B cell (primary cell): ENCODE results near the gene WDR19. TPM values are rescaled to one million over a fixed set of nuclear protein-coding genes. Genes with fewer than 3 reads are reported as not detected.

Experiments
- ATAC-seq: fragments of 200-7000 bp; cut with Tn5 transposase; one replicate; pipeline ENCODE4 v1.10.0; 2021; ENCODE audit warnings: low read depth, mild to moderate bottlenecking, moderate number of reproducible peaks, moderate library complexity
- CTCF ChIA-PET: fragments of 350-600 bp; sonication (Branson Sonifier 250); formaldehyde crosslinking; loops from one replicate; lab custom pipeline; 2021; ENCODE audit warnings: antibody characterized with exemption, inconsistent platforms; lab: Charles Lee
- POLR2A ChIA-PET: fragments of 350-600 bp; sonication (Branson Sonifier 250); formaldehyde crosslinking; loops from one replicate; lab custom pipeline; 2021; ENCODE audit warnings: antibody characterized with exemption; lab: Charles Lee
- DNase-seq: peaks from one replicate; pipeline ENCODE4 v3.0.0; 2013
- H2AFZ ChIP-seq: 2 replicates; pipeline ENCODE4 v1.6.1; 2012; ENCODE audit warnings: mild to moderate bottlenecking, low read depth, low read length; ENCODE audit not compliant: insufficient read depth, poor library complexity, severe bottlenecking
- H3K27ac ChIP-seq, 2 donors: 1 replicate in 1 of 2; 2 replicates in 1 of 2; pipeline ENCODE4 v1.5.1; 2012 to 2013; ENCODE audit warnings: low read length in 2 of 2, mild to moderate bottlenecking in 2 of 2, moderate library complexity in 1 of 2
- H3K27me3 ChIP-seq, 4 experiments: fragments of 200-600 bp in 1 of 4; sonication (generic) in 1 of 4; replicated peaks in 1 of 4; 1 replicate in 2 of 4; 2 replicates in 2 of 4; pipeline versions ENCODE4 v1.6.1 to v1.7.0; 2013 to 2016; ENCODE audit warnings: low read length in 3 of 4, mild to moderate bottlenecking in 2 of 4, mixed read lengths in 1 of 4, moderate library complexity in 1 of 4; ENCODE audit not compliant: insufficient read depth in 4 of 4, control insufficient read depth in 3 of 4; ENCODE audit errors: control extremely low read depth in 1 of 4
- H3K36me3 ChIP-seq, 2 experiments: replicated peaks in 1 of 2; 1 replicate in 1 of 2; 2 replicates in 1 of 2; pipeline versions ENCODE4 v1.6.1 to v1.7.1; 2013; ENCODE audit warnings: low read length in 1 of 2; ENCODE audit not compliant: insufficient read depth in 2 of 2, control insufficient read depth in 1 of 2; ENCODE audit errors: control extremely low read depth in 1 of 2, extremely low read depth in 1 of 2
- H3K4me1 ChIP-seq, 2 donors: fragments of 200-600 bp in 1 of 2; sonication (generic) in 1 of 2; 1 replicate in 1 of 2; 2 replicates in 1 of 2; pipeline versions ENCODE4 v1.5.1 to v1.6.1; 2013 to 2017; ENCODE audit warnings: low read length in 2 of 2; ENCODE audit not compliant: control insufficient read depth in 2 of 2, insufficient read depth in 2 of 2
- H3K4me2 ChIP-seq: replicated peaks from 2 replicates; pipeline ENCODE3; 2012; ENCODE audit warnings: mild to moderate bottlenecking, low read depth, low read length; ENCODE audit not compliant: poor library complexity, severe bottlenecking
- H3K4me3 ChIP-seq, 5 experiments: fragments of 200-600 bp in 1 of 5; sonication (generic) in 1 of 5; 1 replicate in 3 of 5; 2 replicates in 2 of 5; pipeline versions ENCODE4 v1.5.1 to v1.7.0; 2011 to 2016; ENCODE audit warnings: low read length in 4 of 5, mild to moderate bottlenecking in 4 of 5, low read depth in 2 of 5, control low read depth in 1 of 5, moderate library complexity in 1 of 5; ENCODE audit not compliant: insufficient read depth in 1 of 5; ENCODE audit errors: control extremely low read depth in 1 of 5, extremely low read depth in 1 of 5
- H3K79me2 ChIP-seq: fragments of 200-600 bp; sonication (generic); one replicate; pipeline ENCODE4 v1.6.0; 2016; ENCODE audit warnings: low read length; ENCODE audit not compliant: control insufficient read depth, insufficient read depth
- H3K9ac ChIP-seq: fragments of 200-600 bp; sonication (generic); 2 replicates; pipeline ENCODE4 v1.6.1; 2017; ENCODE audit warnings: mild to moderate bottlenecking, low read length, moderate library complexity
- H3K9me3 ChIP-seq, 3 donors: one replicate each; pipeline versions ENCODE4 v1.6.1 to v1.7.1; 2013; ENCODE audit warnings: low read length in 2 of 3; ENCODE audit not compliant: control insufficient read depth in 2 of 3, insufficient read depth in 1 of 3; ENCODE audit errors: control extremely low read depth in 1 of 3
- H4K20me1 ChIP-seq: 2 replicates; pipeline ENCODE4 v1.6.0; 2012; ENCODE audit warnings: mild to moderate bottlenecking, low read length; ENCODE audit not compliant: insufficient read depth, control insufficient read depth, poor library complexity, severe bottlenecking
- H3K27ac Mint-ChIP-seq: one replicate; pipeline ENCODE4 v1.8.0; 2021; ENCODE audit warnings: mixed read lengths
- H3K27me3 Mint-ChIP-seq: one replicate; pipeline ENCODE4 v1.8.0; 2021; ENCODE audit warnings: mixed read lengths
- H3K4me1 Mint-ChIP-seq: one replicate; pipeline ENCODE4 v1.8.0; 2021; ENCODE audit warnings: mixed read lengths
- H3K4me3 Mint-ChIP-seq: one replicate; pipeline ENCODE4 v1.8.0; 2021; ENCODE audit warnings: mixed read lengths
- H3K9me3 Mint-ChIP-seq: one replicate; pipeline ENCODE4 v1.8.0; 2022; ENCODE audit warnings: mixed read lengths; ENCODE audit not compliant: insufficient read depth
- CTCF ChIP-seq: fragments of 200-600 bp; IDR thresholded peaks from one replicate; pipeline ENCODE4 v1.8.0; 2022; ENCODE audit warnings: antibody characterized with exemption, mild to moderate bottlenecking
- EZH2 ChIP-seq: IDR thresholded peaks from 2 replicates; pipeline ENCODE4 v1.6.1; 2012; ENCODE audit warnings: borderline replicate concordance, low read depth, mild to moderate bottlenecking, moderate library complexity, low read length; ENCODE audit not compliant: insufficient read depth, poor library complexity, severe bottlenecking
- WGBS: methylation state at CpG from one replicate; pipeline ENCODE4 v1.1.5; 2013; ENCODE audit warnings: missing lambda C conversion rate; ENCODE audit not compliant: insufficient coverage; 5-methylcytosine and 5-hydroxymethylcytosine counted together
- intact Hi-C: fragments of 100-400 bp; cut with micrococcal nuclease; formaldehyde crosslinking; loops from one replicate; pipeline ENCODE4 v1.10.0; 2022
- polyA plus RNA-seq: library from polyadenylated mRNA; depleted of rRNA; stranded (reverse); fragments of >200 nt; gene quantifications from 2 replicates; pipeline ENCODE4 v1.2.3, GENCODE V29; 2012
- total RNA-seq, 2 donors: library from RNA; stranded (reverse); fragments of 120-200 nt in 1 of 2; gene quantifications; 1 replicate in 1 of 2; 2 replicates in 1 of 2; pipeline versions ENCODE4 v1.2.3 to v1.2.4, GENCODE V29; 2013 to 2022

WDR19 gene
- total and polyA plus RNA-seq, 2 donors (not counting 1 experiment from before 2014, with no cell fraction given) = 35.1 to 79.8 TPM

- DNase-seq = no peak
- no peak for ATAC-seq
- TF ChIP-seq CTCF = no peak
- TF ChIP-seq EZH2 = no peak
- Mint-ChIP-seq H3K27ac (no peak overlapping the region), H3K4me3 (no peak overlapping the region), H3K27me3 (no peaks in the 10 kb centered on the region), H3K9me3 (no peaks in the 10 kb centered on the region), H3K4me1 (peaks cover 4% of the 10 kb centered on the region)
- H4K20me1 ChIP-seq = no peaks in the 10 kb centered on the region
- H3K4me1 ChIP-seq = peaks cover 0 to 4% of the 10 kb centered on the region in 2 donors
- no peak overlapping the region for H2AFZ ChIP-seq
- no peak overlapping the region for H3K9ac ChIP-seq
- POLR2A ChIA-PET = no interaction called here
- no peaks in the 10 kb centered on the region for H3K36me3 ChIP-seq
- 60% methylated on average over 1 of the region's 2 CpGs for WGBS
- no peaks in the 10 kb centered on the region for H3K27me3 ChIP-seq
- intact Hi-C loops = no loop called here
- no peak overlapping the region for H3K4me3 ChIP-seq
- no peaks in the 10 kb centered on the region for H3K79me2 ChIP-seq
- H3K9me3 ChIP-seq = no peaks in the 10 kb centered on the region
- H3K27ac ChIP-seq = no peak overlapping the region
- CTCF ChIA-PET = no interaction called here
- H3K4me2 ChIP-seq = no peak overlapping the region
Observed at GRCh38 chr4:39157520-39157919, 24.8 kb upstream of the WDR19 start.

- peak overlapping the region; percentile 88 for H3K27ac Mint-ChIP-seq
- Histone ChIP-seq H2AFZ (peak overlapping the region; percentile 39), H3K4me1 (peaks cover 36 to 38% of the 10 kb centered on the region in 2 donors), H3K27me3 (no peaks in the 10 kb centered on the region), H3K36me3 (no peaks in the 10 kb centered on the region), H4K20me1 (no peaks in the 10 kb centered on the region), H3K27ac (peak overlapping the region; percentile 92 to 94), H3K4me2 (peak overlapping the region; percentile 71), H3K4me3 (peak overlapping the region in 2 of 5 experiments; percentile 16 to 48), H3K9ac (peak overlapping the region; percentile 57), H3K79me2 (no peaks in the 10 kb centered on the region), H3K9me3 (peaks cover 0 to 4% (median 0%) of the 10 kb centered on the region in 3 donors)
- no peaks in the 10 kb centered on the region for H3K9me3 Mint-ChIP-seq
- peak; percentile 74 for DNase-seq
- ChIA-PET POLR2A (interaction anchor here (0.8 to 2.5 kb wide), 3 partner anchors 15 to 503 kb away, joined by 3 to 10 read pairs (median 5); no protein-coding TSS in a partner anchor), CTCF (interaction anchor here (0.6 to 2.2 kb wide), 12 partner anchors 9 to 406 kb away, joined by 3 to 11 read pairs (median 4); partner anchors contain the start of genes TLR10 and WDR19)
- peaks cover 51% of the 10 kb centered on the region for H3K4me1 Mint-ChIP-seq
- intact Hi-C loops = loop anchor here (1.0 kb wide), 1 partner anchor 16 kb away; the partner anchor contains the start of gene WDR19
- WGBS = 5% methylated on average over 3 of the region's 3 CpGs
- peak; percentile 88 for ATAC-seq
- no peak for TF ChIP-seq CTCF
- no peak for TF ChIP-seq EZH2
- peak overlapping the region; percentile 75 for H3K4me3 Mint-ChIP-seq
- no peaks in the 10 kb centered on the region for H3K27me3 Mint-ChIP-seq
Observed at GRCh38 chr4:39166177-39166576, 16.2 kb upstream of the WDR19 start.
